Caco-2 (cell line): Measurements from ENCODE around the gene TTLL5. TPM values are rescaled to one million over a fixed set of nuclear protein-coding genes. Genes with fewer than 3 reads are reported as not detected.

ENCODE experiments used
- BruUV-seq: library from RNA; stranded (reverse); fragments of 400-500 nt; replicated peaks from 2 replicates; lab custom pipeline; 2021; lab: Mats Ljungman, UMichigan
- CTCF ChIA-PET: fragments of 300-600 bp; sonication (Branson Sonifier 250); formaldehyde crosslinking; loops from one replicate; lab custom pipeline; 2022; ENCODE audit warnings: antibody characterized with exemption; lab: Charles Lee
- POLR2A ChIA-PET: fragments of 300-600 bp; sonication (Branson Sonifier 250); formaldehyde crosslinking; loops from one replicate; lab custom pipeline; 2022; ENCODE audit warnings: antibody characterized with exemption; lab: Charles Lee
- DNase-seq, 2 experiments: peaks; one replicate each; pipeline versions ENCODE4 v3.0.0 to v3.0.0-alpha.2; 2020 to 2022
- H3K27me3 ChIP-seq: replicated peaks from 2 replicates; pipeline ENCODE4 v1.6.0; 2011; ENCODE audit warnings: low read length; ENCODE audit not compliant: control insufficient read depth, insufficient read depth
- H3K36me3 ChIP-seq: 2 replicates; pipeline ENCODE4 v1.5.1; 2011; ENCODE audit warnings: low read length; ENCODE audit not compliant: control insufficient read depth, insufficient read depth
- H3K4me1 ChIP-seq: fragments of 250-450 bp; sonication (Bioruptor Pico); 2 replicates; pipeline ENCODE4 v1.5.1; 2020; ENCODE audit warnings: mild to moderate bottlenecking
- H3K4me3 ChIP-seq: 2 replicates; pipeline ENCODE4 v1.5.1; 2011; ENCODE audit warnings: low read depth, mild to moderate bottlenecking, control low read depth, low read length
- H3K9me3 ChIP-seq: fragments of 250-450 bp; sonication (Bioruptor Pico); 2 replicates; pipeline ENCODE4 v1.5.1; 2020; ENCODE audit warnings: mild to moderate bottlenecking, moderate library complexity
- H3K27ac Mint-ChIP-seq: one replicate; pipeline ENCODE4 v1.8.0; 2022; ENCODE audit warnings: mixed read lengths; ENCODE audit not compliant: unreplicated experiment
- H3K27me3 Mint-ChIP-seq: one replicate; pipeline ENCODE4 v1.8.0; 2022; ENCODE audit warnings: mixed read lengths; ENCODE audit not compliant: insufficient read depth, unreplicated experiment
- H3K36me3 Mint-ChIP-seq: one replicate; pipeline ENCODE4 v1.8.0; 2022; ENCODE audit warnings: mild to moderate bottlenecking, mixed read lengths; ENCODE audit not compliant: insufficient read depth, unreplicated experiment
- H3K4me1 Mint-ChIP-seq: one replicate; pipeline ENCODE4 v1.8.0; 2022; ENCODE audit warnings: low read depth, mixed read lengths; ENCODE audit not compliant: unreplicated experiment
- H3K4me3 Mint-ChIP-seq: one replicate; pipeline ENCODE4 v1.8.0; 2022; ENCODE audit warnings: mild to moderate bottlenecking, moderate library complexity, mixed read lengths; ENCODE audit not compliant: unreplicated experiment
- H3K9me3 Mint-ChIP-seq: one replicate; pipeline ENCODE4 v1.8.0; 2022; ENCODE audit warnings: mixed read lengths; ENCODE audit not compliant: unreplicated experiment
- intact Hi-C: fragments of 100-400 bp; cut with micrococcal nuclease; formaldehyde crosslinking; loops from one replicate; pipeline ENCODE4 v1.10.0; 2022; ENCODE audit not compliant: unreplicated experiment
- total RNA-seq: library from RNA; stranded (reverse); gene quantifications from 2 replicates; pipeline ENCODE4 v1.2.3, GENCODE V29; 2022
- TF ChIP-seq, protein P1 (sequence below), 2 experiments: fragments of 200-600 bp in 1 of 2; IDR thresholded peaks; 1 replicate in 1 of 2; 2 replicates in 1 of 2; pipeline versions ENCODE4 v1.5.1 to v1.8.0; 2011 to 2022; ENCODE audit warnings: antibody characterized with exemption in 1 of 2, control low read depth in 1 of 2, inconsistent platforms in 1 of 2, low read depth in 1 of 2, low read length in 1 of 2, mild to moderate bottlenecking in 1 of 2, moderate library complexity in 1 of 2; ENCODE audit not compliant: insufficient read depth in 1 of 2, severe bottlenecking in 1 of 2, unreplicated experiment in 1 of 2

TTLL5 gene
- total RNA-seq, 1 experiment from 2014 or later: 38.2 TPM

DNA sequence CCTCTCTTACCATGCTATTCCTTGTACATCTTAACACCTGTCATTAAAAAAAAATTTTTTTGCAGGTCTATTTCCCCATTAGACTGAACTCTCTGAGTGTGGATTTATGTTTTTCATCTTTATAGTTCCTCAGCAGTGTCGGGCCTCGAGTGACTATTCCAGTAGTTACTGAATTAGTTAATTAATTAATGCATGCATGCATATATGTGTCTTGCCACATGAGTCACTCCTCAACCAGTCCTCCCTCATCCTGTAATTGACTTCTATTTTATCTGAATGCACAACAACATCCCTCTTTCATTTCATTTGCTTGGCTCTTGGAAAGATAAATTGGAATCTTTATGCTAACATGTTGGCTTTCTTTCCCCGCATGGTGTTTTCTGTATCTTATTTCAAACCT lies 36.0 kb upstream of the TTLL5 start:
- no peaks in the 10 kb centered on the region for H3K27me3 ChIP-seq
- CTCF ChIA-PET: no interaction called here
- Mint-ChIP-seq H3K9me3 (no peaks in the 10 kb centered on the region), H3K36me3 (no peaks in the 10 kb centered on the region), H3K27ac (no peak overlapping the region), H3K27me3 (no peaks in the 10 kb centered on the region), H3K4me1 (peaks cover 31% of the 10 kb centered on the region), H3K4me3 (no peak overlapping the region)
- POLR2A ChIA-PET: no interaction called here
- H3K36me3 ChIP-seq: no peaks in the 10 kb centered on the region; the same call in 1 of the 2 replicates
- no peak for DNase-seq
- no TSS peak for BruUV-seq
- no peak overlapping the region for H3K4me3 ChIP-seq
- intact Hi-C loops: no loop called here
- H3K9me3 ChIP-seq: no peaks in the 10 kb centered on the region
- TF ChIP-seq, protein P1, sequence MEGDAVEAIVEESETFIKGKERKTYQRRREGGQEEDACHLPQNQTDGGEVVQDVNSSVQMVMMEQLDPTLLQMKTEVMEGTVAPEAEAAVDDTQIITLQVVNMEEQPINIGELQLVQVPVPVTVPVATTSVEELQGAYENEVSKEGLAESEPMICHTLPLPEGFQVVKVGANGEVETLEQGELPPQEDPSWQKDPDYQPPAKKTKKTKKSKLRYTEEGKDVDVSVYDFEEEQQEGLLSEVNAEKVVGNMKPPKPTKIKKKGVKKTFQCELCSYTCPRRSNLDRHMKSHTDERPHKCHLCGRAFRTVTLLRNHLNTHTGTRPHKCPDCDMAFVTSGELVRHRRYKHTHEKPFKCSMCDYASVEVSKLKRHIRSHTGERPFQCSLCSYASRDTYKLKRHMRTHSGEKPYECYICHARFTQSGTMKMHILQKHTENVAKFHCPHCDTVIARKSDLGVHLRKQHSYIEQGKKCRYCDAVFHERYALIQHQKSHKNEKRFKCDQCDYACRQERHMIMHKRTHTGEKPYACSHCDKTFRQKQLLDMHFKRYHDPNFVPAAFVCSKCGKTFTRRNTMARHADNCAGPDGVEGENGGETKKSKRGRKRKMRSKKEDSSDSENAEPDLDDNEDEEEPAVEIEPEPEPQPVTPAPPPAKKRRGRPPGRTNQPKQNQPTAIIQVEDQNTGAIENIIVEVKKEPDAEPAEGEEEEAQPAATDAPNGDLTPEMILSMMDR (IDR thresholded peaks at IDR 0.05; ENCODE audit: insufficient read depth in 1 of 2, low read depth in 1 of 2, low read length in 1 of 2, severe bottlenecking in 1 of 2, unreplicated experiment in 1 of 2): no peak
- H3K4me1 ChIP-seq: peaks cover 46% of the 10 kb centered on the region

DNA sequence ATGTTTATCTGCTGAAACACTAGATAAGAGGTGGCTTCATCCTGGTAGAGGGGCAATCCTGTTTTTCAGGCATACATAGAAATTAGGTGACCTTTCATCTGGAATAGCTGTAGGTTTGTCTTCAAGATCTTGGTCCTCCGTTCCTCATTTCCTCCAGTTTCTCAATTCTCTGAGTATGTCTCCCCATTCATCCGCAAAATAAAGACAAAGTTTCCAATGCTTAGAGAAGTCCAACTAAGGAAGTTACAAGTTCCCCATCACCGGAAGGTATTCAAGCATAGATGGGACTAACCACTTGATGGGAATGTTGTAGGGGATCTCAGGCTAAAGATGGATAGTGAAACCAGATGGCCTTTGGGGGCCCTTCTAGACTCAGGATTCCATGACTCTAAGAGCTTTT lies 34.6 kb upstream of the TTLL5 start:
- no TSS peak for BruUV-seq
- Histone ChIP-seq H3K27me3 (no peaks in the 10 kb centered on the region), H3K4me1 (peaks cover 33% of the 10 kb centered on the region), H3K4me3 (no peak overlapping the region), H3K9me3 (no peaks in the 10 kb centered on the region), H3K36me3 (no peaks in the 10 kb centered on the region; the same call in 1 of the 2 replicates)
- Mint-ChIP-seq H3K4me1 (peaks cover 20% of the 10 kb centered on the region), H3K9me3 (no peaks in the 10 kb centered on the region), H3K27ac (no peak overlapping the region), H3K27me3 (no peaks in the 10 kb centered on the region), H3K4me3 (no peak overlapping the region), H3K36me3 (no peaks in the 10 kb centered on the region)
- DNase-seq: no peak
- intact Hi-C loops: no loop called here
- TF ChIP-seq, protein P1 (IDR thresholded peaks at IDR 0.05; ENCODE audit: insufficient read depth in 1 of 2, low read depth in 1 of 2, low read length in 1 of 2, severe bottlenecking in 1 of 2, unreplicated experiment in 1 of 2): no peak
- POLR2A ChIA-PET: no interaction called here
- CTCF ChIA-PET: no interaction called here

DNA sequence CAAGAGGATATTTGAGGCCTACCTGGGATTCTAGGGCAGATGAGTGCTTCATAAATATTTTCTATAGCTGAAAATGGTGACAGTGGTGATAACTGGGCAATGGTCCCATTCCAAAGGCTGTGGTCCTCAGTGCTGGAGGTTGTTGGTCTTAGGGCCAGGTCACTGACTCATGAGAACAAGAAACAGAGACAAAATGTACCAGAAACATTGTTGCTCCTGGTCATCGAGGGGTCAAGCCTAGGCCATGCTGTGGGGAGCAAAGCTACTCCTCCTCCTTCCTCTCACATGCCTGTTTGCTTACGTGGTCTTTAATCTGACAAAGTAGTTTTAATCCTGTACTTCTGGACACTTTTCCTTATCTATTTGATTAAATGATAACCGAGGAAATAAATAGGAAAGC lies 34.2 kb upstream of the TTLL5 start:
- H3K27ac Mint-ChIP-seq: no peak overlapping the region
- intact Hi-C loops: no loop called here
- no peak overlapping the region for H3K4me3 ChIP-seq
- no peaks in the 10 kb centered on the region for H3K36me3 Mint-ChIP-seq
- ChIA-PET CTCF (no interaction called here), POLR2A (no interaction called here)
- peaks cover 15% of the 10 kb centered on the region for H3K4me1 Mint-ChIP-seq
- BruUV-seq: no TSS peak
- no peaks in the 10 kb centered on the region for H3K9me3 ChIP-seq
- TF ChIP-seq, protein P1 (IDR thresholded peaks at IDR 0.05; ENCODE audit: insufficient read depth in 1 of 2, low read depth in 1 of 2, low read length in 1 of 2, severe bottlenecking in 1 of 2, unreplicated experiment in 1 of 2): no peak
- no peak for DNase-seq
- H3K4me3 Mint-ChIP-seq: no peak overlapping the region
- H3K4me1 ChIP-seq: peaks cover 28% of the 10 kb centered on the region
- no peaks in the 10 kb centered on the region for H3K27me3 Mint-ChIP-seq
- no peaks in the 10 kb centered on the region; the same call in 1 of the 2 replicates for H3K36me3 ChIP-seq
- H3K9me3 Mint-ChIP-seq: no peaks in the 10 kb centered on the region
- H3K27me3 ChIP-seq: no peaks in the 10 kb centered on the region
